Stimulated activated memory B cell treated with anti-CD40 and anti-IgM and Interleukin-4, amounts not matched to agents 10 μg/mL and 1 μg/mL and 100 μg/mL, for 72 hours (primary cell): ENCODE data around the gene RBM44.
A peak's percentile ranks its signal among the peaks of the same experiment; 100 is the strongest.
"Not testable (repeated sequence)": the region's sequence is repeated elsewhere in the genome, so short reads cannot be mapped to it uniquely, and the experiment has no call there.

ENCODE experiments used
- ATAC-seq: fragments of 150-1000 bp; cut with Tn5 transposase; 2 replicates; pipeline ENCODE4 v1.10.0; 2021
- H3K27ac Mint-ChIP-seq: one replicate; pipeline ENCODE4 v1.8.0; 2022; ENCODE audit warnings: mild to moderate bottlenecking, mixed read lengths
- H3K27me3 Mint-ChIP-seq: one replicate; pipeline ENCODE4 v1.8.0; 2022; ENCODE audit warnings: mixed read lengths
- H3K36me3 Mint-ChIP-seq: one replicate; pipeline ENCODE4 v1.8.0; 2022; ENCODE audit warnings: mixed read lengths
- H3K4me1 Mint-ChIP-seq: one replicate; pipeline ENCODE4 v1.8.0; 2022; ENCODE audit warnings: mixed read lengths
- H3K4me3 Mint-ChIP-seq: one replicate; pipeline ENCODE4 v1.8.0; 2022; ENCODE audit warnings: mild to moderate bottlenecking, moderate library complexity, mixed read lengths
- H3K9me3 Mint-ChIP-seq: one replicate; pipeline ENCODE4 v1.8.0; 2022; ENCODE audit warnings: mixed read lengths

RBM44 gene

DNA sequence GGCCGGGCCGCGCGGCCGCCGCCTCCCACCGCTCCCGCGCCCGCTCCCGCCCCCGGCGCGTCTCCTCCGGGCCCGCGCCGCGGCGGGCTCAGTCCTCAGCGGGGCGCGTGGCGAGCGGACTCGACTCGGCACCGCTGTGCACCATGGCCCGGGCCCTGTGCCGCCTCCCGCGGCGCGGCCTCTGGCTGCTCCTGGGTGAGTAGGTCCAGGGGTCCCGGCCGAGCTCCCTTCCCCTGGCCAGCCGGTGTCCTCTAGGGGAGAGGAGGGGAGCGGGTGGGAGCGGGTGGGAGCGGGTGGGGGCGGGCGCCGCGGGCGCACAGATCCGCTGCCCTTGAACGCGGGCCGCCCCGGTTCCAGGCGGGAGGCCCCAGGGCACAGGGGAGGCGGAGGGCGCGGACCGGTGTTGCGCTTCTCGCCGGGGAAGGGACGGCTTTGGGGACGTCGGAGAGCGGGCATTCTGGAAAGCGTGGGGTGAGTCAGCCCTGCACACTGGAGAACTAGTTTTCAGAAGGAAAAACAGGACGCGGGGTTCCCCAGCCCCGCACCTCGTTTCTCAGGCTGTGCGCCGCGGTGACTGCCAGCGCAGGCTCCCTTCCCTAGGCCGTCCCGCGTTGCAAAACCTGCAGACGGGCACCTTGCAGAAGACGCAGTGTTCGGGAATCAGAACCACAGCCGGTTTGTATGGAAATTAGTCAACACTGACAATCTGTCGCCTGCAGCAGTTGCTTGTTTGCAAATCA is 61.1 kb downstream of the RBM44 start, which contains the start of gene RAMP1:
Gene RAMP1 (plus strand): TSS at position 91 of the 740 bp plus-strand sequence. CDS start 53 bp downstream, at position 144.
- H3K27me3 Mint-ChIP-seq: peaks cover 55% of the 10 kb centered on the region
- peak; percentile 22 for ATAC-seq
- peak within 1 kb of the TSS; percentile 63 for H3K4me3 Mint-ChIP-seq
- no peaks in the 10 kb centered on the region for H3K36me3 Mint-ChIP-seq
- H3K4me1 Mint-ChIP-seq: peaks cover 10% of the 10 kb centered on the region
- H3K27ac Mint-ChIP-seq: peak within 1 kb of the TSS; percentile 61
- no peaks in the 10 kb centered on the region for H3K9me3 Mint-ChIP-seq

- H3K36me3 Mint-ChIP-seq: no peaks in the 10 kb centered on the region
- H3K27me3 Mint-ChIP-seq: peaks cover 62% of the 10 kb centered on the region
- no peak for ATAC-seq
- peak overlapping the region; percentile 53 for H3K4me3 Mint-ChIP-seq
- peaks cover 14% of the 10 kb centered on the region for H3K4me1 Mint-ChIP-seq
- no peaks in the 10 kb centered on the region for H3K9me3 Mint-ChIP-seq
- no peak overlapping the region for H3K27ac Mint-ChIP-seq
Measured at GRCh38 chr2:237860273-237860935, 61.8 kb downstream of the RBM44 start.

GRCh38 chr2:237861875-237862527 is 63.4 kb downstream of the RBM44 start:
- no peak for ATAC-seq
- Mint-ChIP-seq H3K9me3 (no peaks in the 10 kb centered on the region), H3K4me3 (no peak overlapping the region), H3K27me3 (peaks cover 67% of the 10 kb centered on the region), H3K27ac (no peak overlapping the region), H3K36me3 (no peaks in the 10 kb centered on the region), H3K4me1 (peaks cover 14% of the 10 kb centered on the region)

- Mint-ChIP-seq H3K36me3 (no peaks in the 10 kb centered on the region), H3K4me1 (peaks cover 14% of the 10 kb centered on the region), H3K9me3 (no peaks in the 10 kb centered on the region), H3K27me3 (peaks cover 67% of the 10 kb centered on the region), H3K27ac (no peak overlapping the region), H3K4me3 (no peak overlapping the region)
- ATAC-seq: no peak
Measured at GRCh38 chr2:237862528-237862895, 63.9 kb downstream of the RBM44 start.

DNA sequence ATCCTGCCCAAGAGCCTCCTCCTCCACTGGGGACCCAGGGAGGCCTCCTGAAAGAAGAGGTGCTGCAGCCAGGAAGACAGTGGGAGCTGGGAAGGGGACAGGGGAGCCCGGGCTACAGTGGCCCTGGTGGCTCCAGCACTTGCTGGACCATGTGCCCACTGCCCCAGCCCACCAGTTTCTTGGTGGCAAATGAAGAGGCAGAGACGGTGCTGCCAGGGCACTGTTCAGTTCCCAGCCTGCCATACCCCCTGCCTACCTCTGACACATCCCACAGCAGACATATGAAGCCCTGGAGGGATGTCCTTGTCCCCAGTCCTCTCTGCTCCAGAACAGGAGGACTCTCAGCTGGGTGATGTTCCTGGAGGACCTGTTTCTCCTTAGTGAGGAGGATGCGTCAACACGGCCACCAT is 64.5 kb downstream of the RBM44 start:
- Mint-ChIP-seq H3K4me1 (peaks cover 14% of the 10 kb centered on the region), H3K27ac (no peak overlapping the region), H3K36me3 (no peaks in the 10 kb centered on the region), H3K9me3 (no peaks in the 10 kb centered on the region), H3K27me3 (peaks cover 66% of the 10 kb centered on the region), H3K4me3 (no peak overlapping the region)
- ATAC-seq: no peak

DNA sequence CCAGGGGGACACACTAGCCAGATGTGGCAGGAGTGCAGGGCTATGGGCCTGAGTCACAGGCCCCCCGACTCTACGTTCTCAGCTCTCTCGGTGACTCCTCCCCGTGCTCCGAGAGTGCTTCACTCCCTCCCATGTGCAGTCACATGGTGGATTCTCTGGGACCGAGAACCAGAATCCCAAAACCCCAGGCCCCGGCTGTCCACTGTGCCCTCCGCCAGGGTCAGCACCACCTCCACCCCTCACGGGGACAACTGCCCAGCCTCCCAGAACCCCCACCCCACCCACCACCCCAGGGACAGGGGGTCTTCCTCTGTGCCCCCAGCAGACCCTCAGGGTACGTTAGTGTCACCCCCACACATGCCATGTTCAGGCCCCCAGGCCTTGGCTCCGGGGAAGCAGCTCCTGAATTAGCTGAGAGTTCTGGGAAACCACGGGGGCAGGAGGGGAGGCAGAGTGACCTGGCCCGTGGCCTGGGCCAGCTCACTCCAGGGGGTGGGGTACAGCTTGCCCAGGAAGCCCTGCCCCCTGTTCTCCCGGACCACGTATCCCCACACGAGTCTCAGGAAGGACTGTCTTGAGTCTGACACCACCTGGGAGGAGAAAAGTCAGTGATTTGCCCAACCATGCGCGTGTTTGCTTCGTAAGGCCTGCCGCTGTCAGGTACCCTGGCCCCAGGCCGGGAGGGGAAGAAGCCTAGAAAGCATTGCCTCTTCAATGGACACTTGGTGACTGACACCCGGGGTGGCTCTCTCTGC is 65.3 kb downstream of the RBM44 start:
- Mint-ChIP-seq H3K27ac (no peak overlapping the region), H3K9me3 (no peaks in the 10 kb centered on the region), H3K36me3 (no peaks in the 10 kb centered on the region), H3K27me3 (peaks cover 66% of the 10 kb centered on the region), H3K4me3 (no peak overlapping the region), H3K4me1 (peaks cover 13% of the 10 kb centered on the region)
- ATAC-seq: no peak

GRCh38 chr2:237864444-237864931 is 65.9 kb downstream of the RBM44 start:
- H3K27ac Mint-ChIP-seq: peak overlapping the region; percentile 55
- no peaks in the 10 kb centered on the region for H3K36me3 Mint-ChIP-seq
- peaks cover 14% of the 10 kb centered on the region for H3K4me1 Mint-ChIP-seq
- no peaks in the 10 kb centered on the region for H3K9me3 Mint-ChIP-seq
- no peak for ATAC-seq
- no peak overlapping the region for H3K4me3 Mint-ChIP-seq
- H3K27me3 Mint-ChIP-seq: peaks cover 66% of the 10 kb centered on the region

- Mint-ChIP-seq H3K4me3 (no peak overlapping the region), H3K27ac (peak overlapping the region; percentile 55), H3K4me1 (peaks cover 14% of the 10 kb centered on the region), H3K9me3 (no peaks in the 10 kb centered on the region), H3K36me3 (no peaks in the 10 kb centered on the region), H3K27me3 (peaks cover 68% of the 10 kb centered on the region)
- ATAC-seq: no peak
Measured at GRCh38 chr2:237864940-237865622, 66.5 kb downstream of the RBM44 start.

DNA sequence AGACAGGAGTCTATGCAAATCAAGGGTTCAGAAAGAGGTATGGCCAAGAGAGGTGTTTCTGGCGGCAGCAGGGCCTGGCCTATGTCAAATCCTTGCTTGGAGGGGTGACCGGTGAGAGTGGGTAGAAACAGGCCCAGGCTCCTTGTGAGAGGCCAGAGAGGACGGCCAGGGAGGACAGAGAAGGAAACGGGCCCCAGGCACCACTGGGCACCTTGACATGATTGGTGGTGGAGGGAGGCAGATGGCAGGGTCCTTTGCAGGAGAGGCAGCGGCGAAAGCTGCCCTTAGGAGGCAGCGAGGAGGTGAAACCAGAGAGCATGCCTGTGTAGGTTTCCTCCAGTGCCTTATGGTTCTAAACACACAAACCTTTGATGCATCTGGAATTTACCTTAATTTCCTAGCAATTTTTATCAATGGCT is 67.1 kb downstream of the RBM44 start:
- H3K9me3 Mint-ChIP-seq: no peaks in the 10 kb centered on the region
- H3K27me3 Mint-ChIP-seq: peaks cover 68% of the 10 kb centered on the region
- peaks cover 14% of the 10 kb centered on the region for H3K4me1 Mint-ChIP-seq
- H3K36me3 Mint-ChIP-seq: no peaks in the 10 kb centered on the region
- no peak overlapping the region for H3K27ac Mint-ChIP-seq
- no peak for ATAC-seq
- H3K4me3 Mint-ChIP-seq: no peak overlapping the region

DNA sequence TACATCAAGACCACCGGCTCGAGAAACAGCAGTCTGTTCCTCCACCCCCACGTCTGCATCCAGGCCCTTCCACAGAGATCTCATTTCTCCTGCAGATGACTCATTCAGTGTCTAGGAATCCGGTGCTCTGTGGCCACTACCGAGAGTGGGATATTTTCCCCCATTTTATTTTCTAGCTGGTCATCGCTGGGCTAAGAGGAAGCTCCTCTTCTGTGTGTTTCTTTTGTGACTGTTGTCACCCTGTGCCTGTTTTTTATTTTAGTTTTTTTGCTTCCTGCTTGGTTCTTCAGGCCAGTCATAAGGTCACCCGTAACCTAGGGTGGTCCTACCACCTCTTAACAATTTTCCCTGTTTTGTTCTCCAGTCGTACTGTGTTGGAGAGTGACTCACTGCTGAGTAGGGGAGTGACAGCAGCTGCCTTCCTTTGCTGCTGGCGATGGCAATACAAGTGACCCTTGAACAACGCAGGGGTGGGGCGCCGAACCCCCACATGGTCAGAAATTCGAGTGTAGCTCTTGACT is 67.6 kb downstream of the RBM44 start:
- H3K27me3 Mint-ChIP-seq: peaks cover 73% of the 10 kb centered on the region
- no peak overlapping the region for H3K27ac Mint-ChIP-seq
- H3K36me3 Mint-ChIP-seq: no peaks in the 10 kb centered on the region
- no peak for ATAC-seq
- H3K4me3 Mint-ChIP-seq: no peak overlapping the region
- H3K4me1 Mint-ChIP-seq: peaks cover 14% of the 10 kb centered on the region
- no peaks in the 10 kb centered on the region for H3K9me3 Mint-ChIP-seq

GRCh38 chr2:237867465-237867864 is 68.9 kb downstream of the RBM44 start:
- Mint-ChIP-seq H3K27me3 (peaks cover 81% of the 10 kb centered on the region), H3K4me3 (no peak overlapping the region), H3K9me3 (no peaks in the 10 kb centered on the region), H3K27ac (no peak overlapping the region), H3K36me3 (no peaks in the 10 kb centered on the region), H3K4me1 (peaks cover 14% of the 10 kb centered on the region)
- ATAC-seq: no peak

GRCh38 chr2:237868074-237868473 is 69.5 kb downstream of the RBM44 start:
- H3K4me3 Mint-ChIP-seq, H3K36me3 Mint-ChIP-seq, H3K9me3 Mint-ChIP-seq, H3K27ac Mint-ChIP-seq, ATAC-seq: not testable (repeated sequence)
- Mint-ChIP-seq H3K27me3 (peaks cover 81% of the 10 kb centered on the region), H3K4me1 (peaks cover 14% of the 10 kb centered on the region)

- Mint-ChIP-seq H3K9me3 (no peaks in the 10 kb centered on the region), H3K4me3 (no peak overlapping the region), H3K27ac (no peak overlapping the region), H3K36me3 (no peaks in the 10 kb centered on the region), H3K4me1 (peaks cover 16% of the 10 kb centered on the region), H3K27me3 (peaks cover 82% of the 10 kb centered on the region)
- no peak for ATAC-seq
Measured at GRCh38 chr2:237868631-237869342, 70.2 kb downstream of the RBM44 start.
